GM19023 (cell line): ENCODE data around the gene NRTN.
"Not testable (repeated sequence)": the region's sequence is repeated elsewhere in the genome, so short reads cannot be mapped to it uniquely, and the experiment has no call there.

Source experiments
- ATAC-seq: cut with Tn5 transposase; IDR thresholded peaks from one replicate; pipeline ENCODE4 v1.9.1; 2021; ENCODE audit warnings: mild to moderate bottlenecking, moderate library complexity; ENCODE audit not compliant: unreplicated experiment

The NRTN gene

DNA sequence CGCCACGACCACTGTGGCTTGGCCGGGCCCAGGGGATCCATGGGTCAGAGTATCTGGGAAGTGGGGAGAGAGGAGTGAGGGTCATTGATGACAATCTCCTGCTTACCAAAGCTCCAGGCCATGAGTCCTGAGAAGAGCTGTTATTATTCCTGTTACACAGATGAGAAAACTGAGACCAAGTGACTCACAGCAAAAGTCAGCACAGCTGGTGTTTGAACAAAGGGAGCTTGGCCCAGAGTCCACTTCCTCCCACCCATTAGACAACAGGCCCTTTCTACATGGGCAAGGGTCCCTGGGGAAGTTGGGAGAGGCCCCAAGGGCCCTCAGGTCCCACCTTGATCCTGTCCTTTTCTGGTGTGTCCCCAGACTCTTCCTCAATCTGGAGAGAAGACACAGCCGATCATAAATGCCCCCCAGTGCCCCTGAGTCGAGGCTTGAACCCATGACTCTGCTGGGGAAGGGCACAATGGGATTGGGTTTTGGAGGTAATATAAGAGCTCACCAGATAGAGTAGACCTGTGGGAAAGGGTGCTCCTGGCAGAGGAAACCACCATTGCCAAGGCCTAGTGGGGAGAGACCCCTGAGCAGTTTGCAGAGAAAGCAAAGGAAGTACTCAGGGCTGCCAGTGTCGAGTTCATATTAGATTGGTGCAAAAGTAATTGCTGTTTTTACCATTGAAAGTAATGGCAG is 27.8 kb downstream of the NRTN start:
- no peak for ATAC-seq

DNA sequence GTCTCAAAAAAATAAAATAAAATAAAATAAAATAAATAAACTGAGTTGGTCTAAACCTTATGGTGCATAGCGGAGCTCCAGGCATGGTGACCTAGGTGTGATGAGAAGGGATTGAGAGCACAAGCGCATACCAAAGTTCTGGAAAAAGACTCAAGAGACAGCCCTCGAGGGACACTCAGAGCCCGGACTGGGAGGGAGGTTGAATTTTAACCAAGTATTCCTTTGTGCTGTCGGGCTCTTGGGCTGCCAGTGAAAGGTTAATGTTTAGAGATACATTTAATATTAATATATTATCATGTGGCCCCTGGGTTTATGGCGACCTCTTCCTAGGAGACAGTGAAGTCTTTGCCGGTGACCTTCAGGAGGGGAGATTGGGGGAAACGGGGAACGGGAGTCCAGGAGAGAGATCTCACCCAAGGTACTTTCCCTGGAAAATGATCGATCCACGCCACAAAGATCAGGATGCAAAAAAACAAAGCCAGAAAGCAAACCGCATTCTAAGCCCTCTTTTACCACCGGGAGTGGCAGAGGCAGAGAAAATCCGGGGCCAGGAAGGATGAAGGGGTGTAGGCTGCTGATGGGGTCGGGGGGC is 33.0 kb downstream of the NRTN start:
- ATAC-seq, result no peak

DNA sequence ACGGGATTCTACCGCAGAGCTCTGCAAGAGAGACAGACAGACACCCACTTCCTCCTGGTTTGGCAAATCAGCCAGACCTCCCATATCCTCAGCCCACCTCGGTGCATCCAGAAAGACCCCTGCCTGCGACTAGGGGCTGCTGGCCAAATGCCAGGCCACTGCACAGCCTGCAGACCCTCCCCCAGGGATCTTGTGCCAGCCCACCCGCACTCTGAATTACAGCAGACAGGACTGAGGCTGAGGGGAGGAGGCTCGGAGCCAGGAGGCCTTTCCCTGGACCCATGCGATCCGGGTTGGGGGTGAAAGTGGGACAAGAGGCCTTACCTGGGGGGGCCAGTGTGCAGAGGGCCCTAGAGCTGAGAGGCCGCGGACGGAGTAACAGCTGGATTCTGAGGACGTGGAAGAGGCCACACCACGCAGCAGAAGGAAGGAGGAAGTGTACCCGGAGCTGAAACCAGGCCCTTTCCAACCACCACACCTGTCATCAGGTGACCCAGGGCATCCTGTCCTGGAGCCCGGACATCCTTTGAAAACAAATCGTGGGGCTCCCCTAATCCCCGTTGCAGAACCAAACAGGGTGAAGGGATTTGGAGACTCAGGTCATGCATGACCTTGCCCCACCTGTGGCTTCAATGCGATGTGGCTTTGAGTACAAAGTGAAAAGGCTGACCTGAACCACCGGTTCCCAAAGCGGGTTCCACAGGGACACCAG is 33.6 kb downstream of the NRTN start:
- no peak for ATAC-seq

DNA sequence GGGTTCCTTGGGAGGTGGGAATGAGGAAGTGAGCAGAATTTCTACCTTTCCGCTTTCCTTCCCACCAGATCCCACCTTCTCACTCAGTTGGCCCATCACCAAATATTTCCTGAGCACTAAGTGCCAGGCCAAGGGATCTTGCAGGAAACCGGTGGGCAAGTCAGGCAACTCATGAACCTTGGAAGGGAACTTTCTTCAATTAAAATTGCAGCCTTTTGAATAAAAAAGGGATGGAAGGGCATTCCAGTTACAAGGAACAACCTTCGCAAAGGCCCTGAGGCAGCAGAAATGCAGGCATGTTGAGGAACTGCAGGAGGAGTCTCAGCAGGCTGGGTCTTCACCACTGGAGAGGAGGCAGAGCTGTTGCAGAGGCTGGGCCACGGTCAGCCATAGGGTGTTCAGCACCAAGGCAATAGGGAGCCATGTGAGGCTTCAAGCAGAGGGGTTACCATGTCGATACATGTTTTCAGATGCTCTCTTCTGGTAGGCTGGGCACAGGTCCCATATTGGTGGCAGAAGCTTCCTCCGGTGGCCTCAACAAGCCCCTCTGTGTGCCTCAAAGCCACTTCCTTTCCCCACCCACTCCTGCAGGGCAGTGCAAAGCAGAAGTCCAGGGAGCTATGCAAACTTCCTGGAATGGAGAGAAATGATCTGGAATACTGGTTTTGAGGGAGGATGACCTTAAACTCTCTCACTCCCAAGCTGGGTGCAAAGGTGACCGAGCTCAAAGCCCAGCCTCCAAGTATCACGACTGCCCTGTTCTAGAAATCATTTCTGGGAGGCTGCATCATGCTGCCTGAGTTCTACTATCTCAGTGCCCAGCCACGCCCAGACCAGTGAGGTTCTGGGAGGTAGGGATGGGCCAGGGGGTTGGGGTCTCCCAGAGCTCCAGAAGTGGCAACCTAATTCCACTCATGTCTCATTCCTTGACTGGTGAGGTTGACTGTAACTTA is 34.5 kb downstream of the NRTN start, which contains the start of gene FUT6:
Gene FUT6 (minus strand): TSS at position 638 of the 953 bp plus-strand sequence. CDS start 7,135 bp downstream, outside the sequence.
- no peak for ATAC-seq

DNA sequence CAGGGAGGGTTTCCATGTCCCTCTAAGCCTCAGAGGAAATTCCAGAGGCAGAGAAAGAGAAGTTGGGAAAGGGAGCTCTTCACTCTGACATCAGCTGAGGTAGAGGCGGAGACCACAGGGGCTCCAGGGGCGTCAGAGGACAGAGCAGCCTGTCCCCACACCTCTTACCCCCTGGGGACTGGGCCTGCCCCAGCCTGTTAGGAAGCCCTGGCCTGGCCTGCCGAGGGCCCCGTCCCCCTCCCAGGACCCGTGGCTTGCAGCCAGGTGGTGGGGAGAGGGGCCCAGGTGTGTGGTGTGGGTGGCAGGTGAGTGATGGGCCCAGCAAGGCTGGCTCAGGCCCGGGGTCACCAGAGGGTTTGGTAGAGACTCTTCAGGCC is 36.9 kb downstream of the NRTN start:
- ATAC-seq, result not testable (repeated sequence)

DNA sequence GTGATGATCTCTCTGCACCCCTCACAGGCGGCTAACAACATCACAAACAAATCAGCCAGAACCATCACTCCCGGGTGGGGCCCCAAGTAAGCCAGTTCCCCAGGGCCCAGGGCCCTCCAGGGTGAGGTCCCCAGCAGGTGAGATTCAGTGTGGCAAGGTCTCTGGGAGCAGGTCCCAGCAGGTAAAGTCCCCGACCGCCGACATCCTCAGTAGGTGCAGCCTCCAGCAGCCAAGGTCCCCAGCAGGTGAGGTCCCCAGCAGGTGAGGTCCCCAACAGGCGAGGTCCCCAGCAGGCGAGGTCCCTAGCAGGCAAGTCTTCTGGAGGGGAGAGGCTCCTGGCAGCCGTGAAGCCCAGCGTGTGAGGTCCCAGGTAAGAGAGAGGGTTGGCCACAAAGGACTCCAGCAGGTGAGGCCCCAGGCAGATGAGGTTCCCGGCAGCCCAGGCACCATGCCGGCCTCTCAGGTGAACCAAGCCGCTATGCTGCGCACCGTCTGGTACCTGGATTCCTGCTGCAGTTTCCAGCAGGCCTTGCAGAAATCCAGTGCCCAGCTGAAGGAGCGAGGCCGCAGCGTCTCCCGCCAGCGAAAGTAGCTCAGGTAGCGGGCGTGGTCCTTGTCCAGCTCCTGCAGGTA is 38.5 kb downstream of the NRTN start:
- ATAC-seq, result no peak

DNA sequence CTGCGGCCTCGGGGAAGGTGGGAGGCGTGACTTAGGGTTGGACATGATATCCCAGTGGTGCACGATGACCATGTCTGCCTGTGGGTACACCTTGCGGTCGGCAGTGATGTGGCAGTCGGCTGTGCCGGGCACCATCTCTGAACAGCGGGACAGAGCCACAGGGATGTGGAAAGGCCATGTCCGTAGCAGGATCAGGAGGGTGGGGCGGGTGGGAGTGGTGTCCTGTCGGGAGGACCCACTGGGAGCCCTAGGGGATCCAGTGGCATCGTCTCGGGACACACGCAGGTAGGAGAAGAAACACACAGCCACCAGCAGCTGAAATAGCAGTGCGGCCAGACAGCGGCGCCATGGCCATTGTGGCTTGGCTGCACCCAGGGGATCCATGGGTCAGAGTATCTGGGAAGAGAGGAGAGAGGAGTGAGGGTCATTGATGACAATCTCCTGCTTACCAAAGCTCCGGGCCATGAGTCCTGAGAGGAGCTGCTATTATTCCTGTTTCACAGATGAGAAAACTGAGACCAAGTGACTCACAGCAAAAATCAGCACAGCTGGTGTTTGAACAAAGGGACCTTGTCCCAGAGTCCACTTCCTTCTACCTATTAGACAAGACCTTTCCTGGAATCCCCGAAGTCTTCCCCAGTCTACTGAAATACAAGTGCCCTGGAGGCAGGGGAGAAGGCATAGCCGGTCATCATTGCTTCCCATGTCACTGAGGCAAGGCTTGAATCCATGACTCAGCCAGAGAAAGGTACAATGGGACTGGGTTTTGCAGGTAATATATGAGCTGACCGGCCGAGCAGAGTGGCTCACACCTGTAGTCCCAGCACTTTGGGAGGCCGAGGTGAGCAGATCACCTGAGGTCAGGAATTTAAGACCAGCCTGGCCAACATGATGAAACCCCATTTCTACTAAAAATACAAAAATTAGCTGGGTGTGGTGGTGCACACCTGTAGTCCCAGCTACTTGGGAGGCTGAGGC is 39.9 kb downstream of the NRTN start:
- ATAC-seq, result no peak

DNA sequence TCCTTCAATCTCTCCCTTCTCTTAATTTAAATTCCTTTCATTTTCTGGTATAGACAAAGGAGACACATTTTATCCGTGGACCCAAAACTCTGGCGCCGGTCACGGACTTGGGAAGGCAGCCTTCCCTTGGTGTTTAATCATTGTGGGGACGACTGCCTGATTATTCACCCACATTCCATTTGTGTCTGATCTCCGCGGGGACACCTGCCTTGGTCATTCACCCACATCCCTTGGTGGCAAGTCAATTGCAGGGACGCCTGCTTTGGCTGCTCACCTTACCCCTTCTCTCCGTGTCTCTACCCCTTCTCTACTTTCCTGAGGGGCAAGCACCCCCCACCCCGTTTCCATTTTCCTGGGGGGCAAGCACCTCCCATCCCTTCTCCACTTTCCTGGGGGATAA is 43.0 kb downstream of the NRTN start:
- not testable (repeated sequence) for ATAC-seq

DNA sequence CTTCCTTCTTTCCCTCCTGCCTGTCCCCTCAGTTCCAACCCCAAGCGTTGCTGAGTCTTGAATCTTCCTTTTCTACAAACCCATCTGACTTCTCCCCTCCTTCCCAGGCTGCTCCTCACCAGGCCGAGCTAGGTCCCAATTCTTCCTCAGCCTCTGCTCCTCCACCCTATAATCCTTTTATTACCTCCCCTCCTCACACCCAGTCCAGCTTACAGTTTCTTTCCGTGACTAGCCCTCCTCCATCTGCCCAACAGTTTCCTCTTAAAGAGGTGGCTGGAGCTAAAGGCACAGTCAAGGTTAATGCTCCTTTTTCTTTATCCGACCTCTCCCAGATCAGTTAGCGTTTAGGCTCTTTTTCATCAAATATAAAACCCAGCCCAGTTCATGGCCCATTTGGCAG is 43.8 kb downstream of the NRTN start:
- ATAC-seq, result not testable (repeated sequence)

DNA sequence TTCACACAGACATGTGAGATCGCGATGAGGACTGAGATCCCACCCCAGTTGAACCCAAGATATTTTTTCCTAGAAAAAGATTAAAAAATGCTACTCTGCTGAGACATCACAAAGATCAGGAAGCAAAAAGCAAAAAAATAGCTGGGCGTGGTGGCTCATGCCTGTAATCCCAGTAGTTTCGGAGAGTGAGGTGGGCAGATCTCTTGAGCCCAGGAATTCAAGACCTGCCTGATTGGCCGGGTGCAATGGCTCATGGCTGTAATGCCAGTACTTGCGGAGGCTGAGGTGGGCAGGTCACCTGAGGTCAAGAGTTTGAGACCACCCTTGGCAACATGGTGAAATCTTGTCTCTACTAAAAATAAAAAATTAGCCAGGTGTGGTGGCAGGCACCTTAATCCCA is 45.3 kb downstream of the NRTN start:
- ATAC-seq, result no peak

DNA sequence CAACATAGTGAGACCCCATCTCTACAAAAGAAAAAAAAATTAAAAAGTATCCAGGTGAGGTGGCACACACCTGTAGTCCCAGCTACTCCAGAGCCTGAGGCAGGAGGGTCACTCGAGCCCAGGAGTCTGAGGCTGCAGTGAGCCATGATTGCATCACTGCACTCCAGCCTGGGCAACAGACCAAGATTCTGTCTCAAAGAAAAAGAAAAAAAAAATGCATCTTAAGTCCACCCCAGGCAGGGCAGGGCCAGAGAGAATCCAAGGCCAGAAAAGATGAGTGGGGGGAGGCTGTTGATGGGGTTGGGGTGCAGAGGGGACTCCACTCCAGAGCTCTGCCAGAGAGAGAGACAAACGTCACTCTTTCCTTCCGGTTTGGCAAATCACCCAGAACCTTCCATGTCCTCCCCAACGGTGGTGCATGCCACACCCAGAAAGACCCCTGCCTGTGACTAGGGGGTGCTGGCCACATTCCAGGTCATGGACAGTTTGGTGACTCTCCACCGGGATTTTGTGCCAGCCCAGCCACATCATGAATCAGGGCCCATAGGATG is 46.0 kb downstream of the NRTN start:
- ATAC-seq, result no peak

DNA sequence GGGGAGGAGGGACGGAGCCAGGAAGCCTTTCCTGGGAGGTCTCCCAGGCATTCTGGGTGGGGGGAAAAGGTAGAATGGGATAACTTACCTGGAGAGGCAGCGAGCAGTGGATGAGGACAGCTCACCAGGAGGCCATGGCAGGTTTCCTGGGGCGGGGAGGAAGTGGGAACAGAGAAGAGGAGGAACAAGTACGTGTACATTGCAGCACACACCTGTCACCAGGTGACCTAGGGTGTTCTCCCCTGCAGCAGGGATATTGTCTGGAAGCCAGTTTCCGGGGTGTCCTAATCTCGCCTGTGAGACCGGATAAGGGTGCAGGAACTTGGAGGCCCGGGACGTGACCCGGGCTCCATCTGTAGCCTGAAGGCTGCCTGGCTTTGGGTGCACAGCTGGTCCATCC is 46.4 kb downstream of the NRTN start, which contains the start of gene FUT3:
Gene FUT3 (minus strand): TSS at position 148 of the 400 bp plus-strand sequence.
- no peak for ATAC-seq

DNA sequence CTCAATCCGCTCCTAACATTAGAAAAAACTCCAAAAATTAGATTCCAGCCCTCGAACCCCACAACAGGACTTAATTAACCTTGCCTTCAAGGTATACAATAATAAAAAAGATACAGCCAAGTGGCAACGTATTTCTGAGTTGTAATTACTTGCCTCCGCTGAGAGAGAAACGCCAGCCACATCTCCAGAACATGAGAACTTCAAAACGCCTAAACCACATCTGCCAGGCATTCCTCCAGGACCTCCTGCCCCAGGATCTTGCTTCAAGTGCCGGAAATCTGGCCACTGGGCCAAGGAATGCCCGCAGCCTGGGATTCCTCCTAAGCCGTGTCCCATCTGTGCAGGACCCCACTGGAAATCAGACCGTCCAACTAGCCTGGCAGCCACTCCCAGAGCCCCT is 49.3 kb downstream of the NRTN start:
- ATAC-seq, result not testable (repeated sequence)

DNA sequence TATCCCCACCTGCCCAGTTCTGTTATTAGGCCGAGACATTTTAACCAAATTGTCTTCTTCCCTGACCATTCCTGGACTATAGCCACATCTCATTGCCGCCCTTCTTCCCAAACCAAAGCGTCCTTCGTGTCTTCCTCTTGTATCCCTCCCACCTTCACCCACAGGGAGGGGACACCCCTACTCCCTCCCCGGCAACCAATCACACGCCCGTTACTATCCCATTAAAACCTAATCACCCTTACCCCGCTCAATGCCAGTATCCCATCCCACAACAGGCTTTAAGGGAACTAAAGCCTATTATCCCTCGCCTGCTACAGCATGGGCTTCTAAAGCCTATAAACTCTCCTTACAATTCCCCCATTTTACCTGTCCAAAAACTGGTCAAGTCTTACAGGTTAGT is 50.3 kb downstream of the NRTN start:
- not testable (repeated sequence) for ATAC-seq

DNA sequence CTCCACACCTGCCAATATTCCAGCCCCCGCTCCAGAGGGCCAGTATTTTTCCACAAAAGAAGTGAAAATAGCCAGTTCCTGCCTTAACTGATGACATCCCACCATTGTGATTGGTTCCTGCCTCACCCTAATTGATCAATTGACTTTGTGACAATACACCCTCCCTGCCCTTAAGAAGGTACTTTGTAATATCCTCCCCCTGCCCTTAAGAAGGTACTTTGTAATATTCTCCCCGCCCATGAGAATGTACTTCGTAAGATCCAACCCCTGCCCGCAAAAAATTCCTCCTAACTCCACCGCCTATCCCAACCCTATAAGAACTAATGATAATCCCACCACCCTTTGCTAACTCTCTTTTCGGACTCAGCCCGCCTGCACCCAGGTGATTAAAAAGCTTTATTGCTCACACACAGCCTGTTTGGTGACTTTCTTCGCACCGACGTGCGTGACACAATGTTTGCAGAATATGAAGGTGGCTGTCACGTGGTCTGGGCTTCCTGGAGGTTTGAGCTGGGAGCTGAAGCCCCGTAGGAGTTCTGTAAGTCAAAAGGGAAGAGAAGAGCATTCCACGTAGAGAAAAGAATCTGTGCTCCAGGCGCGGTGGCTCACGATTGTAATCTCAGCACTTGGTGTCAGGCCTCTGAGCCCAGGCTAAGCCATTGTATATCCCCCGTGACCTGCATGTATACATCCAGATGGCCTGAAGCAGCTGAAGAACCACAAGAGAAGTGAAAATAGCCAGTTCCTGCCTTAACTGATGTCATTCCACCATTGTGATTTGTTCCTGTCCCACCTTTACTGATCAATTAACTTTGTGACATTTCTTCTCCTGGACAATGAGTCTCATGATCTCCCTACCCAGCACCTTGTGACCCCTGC is 52.6 kb downstream of the NRTN start:
- ATAC-seq, result no peak

DNA sequence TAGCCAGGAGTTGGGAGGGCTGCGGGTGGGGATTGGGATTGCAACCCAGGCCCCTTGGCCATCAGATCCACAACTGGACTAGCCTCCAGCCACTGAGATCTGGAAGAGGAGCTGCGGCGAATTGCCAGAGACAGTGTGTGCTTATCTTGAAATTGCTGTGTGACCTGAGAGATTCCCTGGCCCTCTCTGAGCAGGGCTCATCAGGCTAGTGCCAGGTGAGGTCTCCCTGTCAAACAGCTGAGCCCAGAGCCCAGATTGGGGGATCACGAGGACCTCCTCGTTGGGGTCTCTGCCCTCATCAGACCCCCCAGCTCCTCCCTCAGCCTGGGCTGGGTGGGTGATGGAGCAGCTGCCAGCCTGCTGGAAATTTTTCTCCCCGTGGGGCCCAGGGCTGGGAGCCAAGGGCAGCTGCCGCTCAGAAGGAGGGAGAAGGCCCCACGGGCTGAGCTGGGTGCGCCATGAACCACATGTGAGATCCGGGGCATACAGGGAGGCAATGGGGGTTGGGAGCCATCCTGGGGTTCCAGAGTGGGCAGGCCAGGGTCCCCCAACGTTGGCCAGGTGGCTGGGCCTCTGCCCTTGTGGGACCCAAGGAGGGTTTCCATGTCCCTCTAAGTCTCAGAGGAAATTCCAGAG is 58.3 kb downstream of the NRTN start:
- no peak for ATAC-seq

DNA sequence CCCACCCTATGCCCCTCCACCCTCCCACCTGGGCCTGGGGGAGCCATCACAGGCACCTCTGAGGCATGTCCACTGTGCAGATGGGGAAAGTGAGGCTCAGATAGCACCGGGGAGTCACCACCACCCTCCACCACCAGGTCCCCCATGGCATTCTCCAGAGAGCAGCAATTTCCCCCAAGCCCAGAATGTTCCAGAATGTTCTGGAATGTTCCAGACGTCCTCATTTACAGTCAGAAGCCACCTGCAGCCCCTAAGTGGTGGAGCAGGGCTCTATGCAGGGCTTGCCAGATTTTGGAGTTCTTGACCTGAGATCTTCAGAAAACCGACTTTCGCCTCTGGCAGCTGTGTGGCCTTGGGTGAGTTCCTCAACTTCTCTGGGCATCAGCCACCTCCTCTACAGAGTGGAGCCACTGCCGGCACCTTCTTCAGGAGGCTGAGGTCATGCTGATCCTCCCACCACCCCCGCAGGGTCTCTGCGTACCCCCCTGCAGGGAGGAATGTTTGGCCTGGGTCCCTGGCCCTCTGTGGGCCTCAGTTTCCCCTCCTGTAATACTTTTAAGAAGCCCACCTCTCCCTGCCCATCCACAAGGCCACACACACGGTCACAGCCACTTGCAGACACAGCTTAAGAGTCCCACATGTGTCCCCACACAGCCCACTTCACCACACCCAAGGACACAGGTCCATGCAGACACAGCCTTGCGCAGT is 59.3 kb downstream of the NRTN start:
- no peak for ATAC-seq
